ENCODE results near the gene POLDIP2. TPM values are rescaled to one million over a fixed set of nuclear protein-coding genes. Genes with fewer than 3 reads are reported as not detected.
A peak's percentile ranks its signal among the peaks of the same experiment; 100 is the strongest.

The POLDIP2 gene
- total and polyA plus RNA-seq, 2 of the 13 experiments (the other 11 are each of a cell fraction or from before 2014, with no cell fraction given) = 85.9 to 114 TPM

DNA sequence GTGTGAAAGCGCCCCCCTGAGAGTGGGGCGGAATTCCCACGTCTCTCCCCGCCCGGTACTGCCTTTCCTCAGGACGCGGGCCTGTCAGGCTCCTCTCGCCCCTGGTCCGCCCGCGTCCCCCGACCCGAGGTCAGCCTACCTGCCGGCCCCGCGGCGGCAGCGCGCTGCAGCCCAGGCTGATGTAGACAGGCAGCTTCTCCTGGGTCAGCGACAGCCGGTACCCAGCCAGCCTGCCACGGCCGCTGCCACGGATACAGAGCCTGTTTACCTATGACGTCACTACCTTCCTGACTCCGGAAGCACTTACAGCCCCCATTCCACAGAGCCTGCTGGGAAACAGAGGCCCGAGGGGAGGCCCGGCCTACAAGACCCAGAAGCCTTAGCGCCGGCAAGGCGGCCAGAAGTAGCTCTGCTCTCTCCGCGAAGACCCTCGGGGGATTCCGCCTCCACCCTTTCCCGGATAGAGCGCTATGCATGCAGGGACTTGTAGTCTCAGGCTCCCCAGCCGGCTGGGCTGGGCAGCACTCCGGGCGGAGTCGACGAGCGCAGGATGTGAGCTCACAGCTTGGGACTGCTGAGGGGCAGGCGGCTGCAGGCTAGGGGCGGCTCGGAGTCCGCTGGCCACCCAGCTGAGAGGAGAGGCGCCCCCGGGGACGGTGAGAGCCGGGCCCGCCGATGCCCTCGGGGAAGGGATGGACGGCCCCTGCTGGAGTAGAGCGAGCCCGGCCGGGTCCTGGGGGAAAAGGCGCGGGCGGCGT is 21.9 kb downstream of the POLDIP2 start, which contains the start of the genes IFT20 and TNFAIP1 (continued):
- TF ChIP-seq, protein P1, sequence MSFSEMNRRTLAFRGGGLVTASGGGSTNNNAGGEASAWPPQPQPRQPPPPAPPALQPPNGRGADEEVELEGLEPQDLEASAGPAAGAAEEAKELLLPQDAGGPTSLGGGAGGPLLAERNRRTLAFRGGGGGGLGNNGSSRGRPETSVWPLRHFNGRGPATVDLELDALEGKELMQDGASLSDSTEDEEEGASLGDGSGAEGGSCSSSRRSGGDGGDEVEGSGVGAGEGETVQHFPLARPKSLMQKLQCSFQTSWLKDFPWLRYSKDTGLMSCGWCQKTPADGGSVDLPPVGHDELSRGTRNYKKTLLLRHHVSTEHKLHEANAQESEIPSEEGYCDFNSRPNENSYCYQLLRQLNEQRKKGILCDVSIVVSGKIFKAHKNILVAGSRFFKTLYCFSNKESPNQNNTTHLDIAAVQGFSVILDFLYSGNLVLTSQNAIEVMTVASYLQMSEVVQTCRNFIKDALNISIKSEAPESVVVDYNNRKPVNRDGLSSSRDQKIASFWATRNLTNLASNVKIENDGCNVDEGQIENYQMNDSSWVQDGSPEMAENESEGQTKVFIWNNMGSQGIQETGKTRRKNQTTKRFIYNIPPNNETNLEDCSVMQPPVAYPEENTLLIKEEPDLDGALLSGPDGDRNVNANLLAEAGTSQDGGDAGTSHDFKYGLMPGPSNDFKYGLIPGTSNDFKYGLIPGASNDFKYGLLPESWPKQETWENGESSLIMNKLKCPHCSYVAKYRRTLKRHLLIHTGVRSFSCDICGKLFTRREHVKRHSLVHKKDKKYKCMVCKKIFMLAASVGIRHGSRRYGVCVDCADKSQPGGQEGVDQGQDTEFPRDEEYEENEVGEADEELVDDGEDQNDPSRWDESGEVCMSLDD (CRISPR knock-in tag; IDR thresholded peaks at IDR 0.05; ENCODE audit: borderline replicate concordance) = no peak; the same call in 1 of the 2 replicates
- TF ChIP-seq ZNF557 (CRISPR knock-in tag; IDR thresholded peaks at IDR 0.05) (0 out of 2 replicates have a peak, but pooled peaks have one; percentile 15), RAD51 (IDR thresholded peaks at IDR 0.05; ENCODE audit: borderline replicate concordance) (no peak), PAWR (CRISPR knock-in tag; IDR thresholded peaks at IDR 0.05; ENCODE audit: borderline replicate concordance) (no peak), MTA3 (CRISPR knock-in tag; IDR thresholded peaks at IDR 0.05) (no peak), CCAR2 (optimal IDR thresholded peaks at IDR 0.05; ENCODE audit: low read depth, low read length) (no peak), ZNF10 (CRISPR knock-in tag; IDR thresholded peaks at IDR 0.05; ENCODE audit: borderline replicate concordance, low read depth) (no peak), ZNF562 (CRISPR knock-in tag; IDR thresholded peaks at IDR 0.05; ENCODE audit: borderline replicate concordance) (no peak), CHCHD3 (CRISPR knock-in tag; IDR thresholded peaks at IDR 0.05) (no peak), POGZ (CRISPR knock-in tag; IDR thresholded peaks at IDR 0.05) (peak; percentile 70), KDM2A (CRISPR knock-in tag; IDR thresholded peaks at IDR 0.05; ENCODE audit: borderline replicate concordance, low read depth) (peak; percentile 84), ZNF674 (CRISPR knock-in tag; IDR thresholded peaks at IDR 0.05; ENCODE audit: low read depth) (no peak), MBNL3 (CRISPR knock-in tag; conservative IDR thresholded peaks at IDR 0.05) (no peak), SP1 (IDR thresholded peaks at IDR 0.05) (no peak), SP1 (CRISPR knock-in tag; IDR thresholded peaks at IDR 0.05) (peak; percentile 35; the same call in 1 of the 2 replicates), BCL6 (CRISPR knock-in tag; IDR thresholded peaks at IDR 0.05) (no peak; the same call in 1 of the 2 replicates), ZNF354B (CRISPR knock-in tag; IDR thresholded peaks at IDR 0.05) (no peak), MTA1 (CRISPR knock-in tag; IDR thresholded peaks at IDR 0.05; ENCODE audit: borderline replicate concordance) (0 out of 2 replicates have a peak, but pooled peaks have one; percentile 14)
- TF ChIP-seq, protein P2, sequence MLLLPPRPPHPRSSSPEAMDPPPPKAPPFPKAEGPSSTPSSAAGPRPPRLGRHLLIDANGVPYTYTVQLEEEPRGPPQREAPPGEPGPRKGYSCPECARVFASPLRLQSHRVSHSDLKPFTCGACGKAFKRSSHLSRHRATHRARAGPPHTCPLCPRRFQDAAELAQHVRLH (CRISPR knock-in tag; IDR thresholded peaks at IDR 0.05; ENCODE audit: borderline replicate concordance, low read depth) = peak; percentile 75; the same call in 1 of the 2 replicates
- TF ChIP-seq, protein P3, sequence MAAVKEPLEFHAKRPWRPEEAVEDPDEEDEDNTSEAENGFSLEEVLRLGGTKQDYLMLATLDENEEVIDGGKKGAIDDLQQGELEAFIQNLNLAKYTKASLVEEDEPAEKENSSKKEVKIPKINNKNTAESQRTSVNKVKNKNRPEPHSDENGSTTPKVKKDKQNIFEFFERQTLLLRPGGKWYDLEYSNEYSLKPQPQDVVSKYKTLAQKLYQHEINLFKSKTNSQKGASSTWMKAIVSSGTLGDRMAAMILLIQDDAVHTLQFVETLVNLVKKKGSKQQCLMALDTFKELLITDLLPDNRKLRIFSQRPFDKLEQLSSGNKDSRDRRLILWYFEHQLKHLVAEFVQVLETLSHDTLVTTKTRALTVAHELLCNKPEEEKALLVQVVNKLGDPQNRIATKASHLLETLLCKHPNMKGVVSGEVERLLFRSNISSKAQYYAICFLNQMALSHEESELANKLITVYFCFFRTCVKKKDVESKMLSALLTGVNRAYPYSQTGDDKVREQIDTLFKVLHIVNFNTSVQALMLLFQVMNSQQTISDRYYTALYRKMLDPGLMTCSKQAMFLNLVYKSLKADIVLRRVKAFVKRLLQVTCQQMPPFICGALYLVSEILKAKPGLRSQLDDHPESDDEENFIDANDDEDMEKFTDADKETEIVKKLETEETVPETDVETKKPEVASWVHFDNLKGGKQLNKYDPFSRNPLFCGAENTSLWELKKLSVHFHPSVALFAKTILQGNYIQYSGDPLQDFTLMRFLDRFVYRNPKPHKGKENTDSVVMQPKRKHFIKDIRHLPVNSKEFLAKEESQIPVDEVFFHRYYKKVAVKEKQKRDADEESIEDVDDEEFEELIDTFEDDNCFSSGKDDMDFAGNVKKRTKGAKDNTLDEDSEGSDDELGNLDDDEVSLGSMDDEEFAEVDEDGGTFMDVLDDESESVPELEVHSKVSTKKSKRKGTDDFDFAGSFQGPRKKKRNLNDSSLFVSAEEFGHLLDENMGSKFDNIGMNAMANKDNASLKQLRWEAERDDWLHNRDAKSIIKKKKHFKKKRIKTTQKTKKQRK (IDR thresholded peaks at IDR 0.05; ENCODE audit: low read length) = no peak
- TF ChIP-seq, protein P4, sequence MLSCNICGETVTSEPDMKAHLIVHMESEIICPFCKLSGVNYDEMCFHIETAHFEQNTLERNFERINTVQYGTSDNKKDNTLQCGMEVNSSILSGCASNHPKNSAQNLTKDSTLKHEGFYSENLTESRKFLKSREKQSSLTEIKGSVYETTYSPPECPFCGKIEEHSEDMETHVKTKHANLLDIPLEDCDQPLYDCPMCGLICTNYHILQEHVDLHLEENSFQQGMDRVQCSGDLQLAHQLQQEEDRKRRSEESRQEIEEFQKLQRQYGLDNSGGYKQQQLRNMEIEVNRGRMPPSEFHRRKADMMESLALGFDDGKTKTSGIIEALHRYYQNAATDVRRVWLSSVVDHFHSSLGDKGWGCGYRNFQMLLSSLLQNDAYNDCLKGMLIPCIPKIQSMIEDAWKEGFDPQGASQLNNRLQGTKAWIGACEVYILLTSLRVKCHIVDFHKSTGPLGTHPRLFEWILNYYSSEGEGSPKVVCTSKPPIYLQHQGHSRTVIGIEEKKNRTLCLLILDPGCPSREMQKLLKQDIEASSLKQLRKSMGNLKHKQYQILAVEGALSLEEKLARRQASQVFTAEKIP (CRISPR knock-in tag; IDR thresholded peaks at IDR 0.05; ENCODE audit: borderline replicate concordance) = no peak
- TF ChIP-seq, protein P5, sequence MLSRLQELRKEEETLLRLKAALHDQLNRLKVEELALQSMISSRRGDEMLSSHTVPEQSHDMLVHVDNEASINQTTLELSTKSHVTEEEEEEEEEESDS (CRISPR knock-in tag; IDR thresholded peaks at IDR 0.05; ENCODE audit: borderline replicate concordance) = no peak
